Measurements from ENCODE around the gene DUOX1. TPM values are rescaled to one million over a fixed set of nuclear protein-coding genes. Genes with fewer than 3 reads are reported as not detected.

DUOX1 gene
- total RNA-seq, 1 donor from 2014 or later: 327 TPM

DNA sequence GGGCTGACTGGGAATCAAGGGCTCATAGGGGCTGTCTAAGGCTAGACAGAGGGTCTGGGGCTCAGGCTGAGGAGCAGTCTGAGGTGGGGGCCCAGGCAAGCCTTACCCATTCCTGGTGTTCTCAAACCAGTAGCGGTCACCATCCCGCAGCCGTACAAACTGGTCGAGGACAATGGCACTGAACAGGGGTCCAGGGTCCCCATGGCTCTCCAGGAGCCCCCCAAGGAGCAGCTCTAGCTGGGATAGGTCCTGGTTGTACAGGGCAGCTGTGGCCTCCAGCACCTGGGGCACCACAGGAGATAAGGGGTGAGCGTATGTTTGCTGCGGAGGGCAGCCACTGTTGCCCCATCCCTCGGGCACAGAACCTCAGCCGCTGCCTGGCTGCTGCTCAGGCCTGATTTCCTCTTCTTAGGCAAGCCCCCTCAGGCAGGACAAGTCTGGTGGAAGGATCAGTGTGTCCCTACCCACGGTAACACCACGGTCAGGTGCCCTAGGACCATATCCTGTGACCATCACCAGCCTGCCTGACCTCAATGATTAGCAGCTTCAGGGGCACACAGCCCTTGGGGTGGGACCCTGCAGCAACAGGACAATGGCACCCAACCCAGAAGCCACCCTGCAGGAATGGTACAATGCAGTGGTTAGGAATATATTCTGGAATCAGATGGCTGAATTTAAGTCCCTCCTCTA is 21.7 kb upstream of the DUOX1 start:
- ATAC-seq: no peak
- TF ChIP-seq, protein P1, sequence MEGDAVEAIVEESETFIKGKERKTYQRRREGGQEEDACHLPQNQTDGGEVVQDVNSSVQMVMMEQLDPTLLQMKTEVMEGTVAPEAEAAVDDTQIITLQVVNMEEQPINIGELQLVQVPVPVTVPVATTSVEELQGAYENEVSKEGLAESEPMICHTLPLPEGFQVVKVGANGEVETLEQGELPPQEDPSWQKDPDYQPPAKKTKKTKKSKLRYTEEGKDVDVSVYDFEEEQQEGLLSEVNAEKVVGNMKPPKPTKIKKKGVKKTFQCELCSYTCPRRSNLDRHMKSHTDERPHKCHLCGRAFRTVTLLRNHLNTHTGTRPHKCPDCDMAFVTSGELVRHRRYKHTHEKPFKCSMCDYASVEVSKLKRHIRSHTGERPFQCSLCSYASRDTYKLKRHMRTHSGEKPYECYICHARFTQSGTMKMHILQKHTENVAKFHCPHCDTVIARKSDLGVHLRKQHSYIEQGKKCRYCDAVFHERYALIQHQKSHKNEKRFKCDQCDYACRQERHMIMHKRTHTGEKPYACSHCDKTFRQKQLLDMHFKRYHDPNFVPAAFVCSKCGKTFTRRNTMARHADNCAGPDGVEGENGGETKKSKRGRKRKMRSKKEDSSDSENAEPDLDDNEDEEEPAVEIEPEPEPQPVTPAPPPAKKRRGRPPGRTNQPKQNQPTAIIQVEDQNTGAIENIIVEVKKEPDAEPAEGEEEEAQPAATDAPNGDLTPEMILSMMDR (IDR thresholded peaks at IDR 0.05): no peak
- peak; percentile 49 for DNase-seq
- peaks cover 37% of the 10 kb centered on the region for H3K27me3 ChIP-seq
- no peak overlapping the region for H3K27ac ChIP-seq
- H3K4me3 ChIP-seq: no peak overlapping the region
- H3K4me1 ChIP-seq: peaks cover 11% of the 10 kb centered on the region
- H3K36me3 ChIP-seq: no peaks in the 10 kb centered on the region
- H3K9me3 ChIP-seq: no peaks in the 10 kb centered on the region
- intact Hi-C loops (cut with DNase I): no loop called here

GRCh38 chr15:45110256-45110820 is 19.5 kb upstream of the DUOX1 start:
- peaks cover 60% of the 10 kb centered on the region for H3K27me3 ChIP-seq
- TF ChIP-seq, protein P1 (IDR thresholded peaks at IDR 0.05): no peak
- no peak overlapping the region for H3K4me3 ChIP-seq
- no peaks in the 10 kb centered on the region for H3K9me3 ChIP-seq
- H3K27ac ChIP-seq: no peak overlapping the region
- peaks cover 11% of the 10 kb centered on the region for H3K4me1 ChIP-seq
- H3K36me3 ChIP-seq: no peaks in the 10 kb centered on the region
- DNase-seq: peak; percentile 32
- intact Hi-C loops (cut with DNase I): no loop called here
- ATAC-seq: no peak

DNA sequence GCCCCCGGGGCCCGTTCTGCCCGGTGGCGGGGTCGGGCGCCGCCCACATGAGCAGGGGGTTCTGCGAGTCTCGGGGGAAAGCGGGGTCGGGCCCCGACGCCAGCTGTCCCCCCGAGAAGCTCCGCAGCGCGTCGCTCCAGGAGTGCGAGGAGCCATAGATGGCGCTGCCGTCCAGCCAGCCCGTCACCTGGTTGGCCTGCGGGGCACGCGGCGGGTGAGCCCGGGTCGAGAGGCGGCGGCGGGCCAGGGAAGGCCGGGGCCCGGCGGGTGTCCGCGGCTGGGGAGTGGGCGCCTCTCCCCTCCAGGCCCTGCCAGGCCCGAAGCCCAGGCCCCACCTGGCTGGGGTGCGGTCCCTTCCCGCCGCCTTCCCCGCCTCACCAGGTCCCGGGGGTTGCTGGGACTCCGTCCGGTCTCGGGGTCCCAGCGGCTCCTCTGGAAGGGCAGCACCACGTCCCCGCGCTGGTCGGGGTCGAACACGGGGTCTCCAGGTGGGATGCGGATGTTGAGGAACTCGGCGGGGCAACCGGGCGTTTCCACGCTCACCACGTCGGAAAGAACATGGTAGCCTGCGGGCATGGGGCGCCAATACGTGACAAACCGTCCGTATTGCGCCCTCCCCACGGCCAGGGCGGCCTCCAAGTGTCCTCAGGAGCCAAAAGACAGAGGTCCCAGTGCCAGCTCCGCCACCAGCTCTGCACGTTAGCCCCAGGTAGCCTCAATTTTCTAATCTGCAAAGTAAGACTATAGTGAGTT is 18.2 kb upstream of the DUOX1 start:
- Histone ChIP-seq H3K4me3 (no peak overlapping the region), H3K27me3 (peaks cover 71% of the 10 kb centered on the region), H3K4me1 (peaks cover 15% of the 10 kb centered on the region), H3K36me3 (no peaks in the 10 kb centered on the region), H3K9me3 (no peaks in the 10 kb centered on the region), H3K27ac (no peak overlapping the region)
- DNase-seq: peak; percentile 64
- intact Hi-C loops (cut with DNase I): no loop called here
- ATAC-seq: no peak
- TF ChIP-seq, protein P1 (IDR thresholded peaks at IDR 0.05): no peak

- TF ChIP-seq, protein P1 (IDR thresholded peaks at IDR 0.05): no peak
- ATAC-seq (no peak), DNase-seq (no peak)
- no peak overlapping the region for H3K4me3 ChIP-seq
- intact Hi-C loops (cut with DNase I): no loop called here
- peaks cover 21% of the 10 kb centered on the region for H3K4me1 ChIP-seq
- peaks cover 77% of the 10 kb centered on the region for H3K27me3 ChIP-seq
- H3K36me3 ChIP-seq: no peaks in the 10 kb centered on the region
- H3K9me3 ChIP-seq: no peaks in the 10 kb centered on the region
- H3K27ac ChIP-seq: no peak overlapping the region
Measured at GRCh38 chr15:45112143-45112590, 17.6 kb upstream of the DUOX1 start.

GRCh38 chr15:45112591-45113379 is 17.0 kb upstream of the DUOX1 start:
- TF ChIP-seq, protein P1 (IDR thresholded peaks at IDR 0.05): no peak
- Histone ChIP-seq H3K4me1 (peaks cover 26% of the 10 kb centered on the region), H3K36me3 (no peaks in the 10 kb centered on the region), H3K9me3 (no peaks in the 10 kb centered on the region), H3K27ac (no peak overlapping the region), H3K27me3 (peaks cover 83% of the 10 kb centered on the region), H3K4me3 (no peak overlapping the region)
- peak; percentile 65 for DNase-seq
- ATAC-seq: peak; percentile 1
- intact Hi-C loops (cut with DNase I): no loop called here
